HL-60 (cell line): ENCODE results near the gene FBXO34.

Experiments
- GABPA ChIP-seq: IDR thresholded peaks from 2 replicates; pipeline ENCODE4 v1.6.1; 2012; ENCODE audit warnings: low read depth
- POLR2AphosphoS5 ChIP-seq: IDR thresholded peaks from 2 replicates; pipeline ENCODE4 v1.6.1; 2012; ENCODE audit warnings: low read depth
- SPI1 ChIP-seq: IDR thresholded peaks from 2 replicates; pipeline ENCODE4 v1.6.1; 2012; ENCODE audit warnings: low read depth, mild to moderate bottlenecking, borderline replicate concordance
- TF ChIP-seq, protein P1 (sequence below): IDR thresholded peaks from one replicate; pipeline ENCODE4 v1.5.1; 2011; ENCODE audit warnings: low read length, control low read depth, inconsistent platforms; ENCODE audit not compliant: insufficient read depth
- TF ChIP-seq, protein P2 (sequence below): IDR thresholded peaks from 2 replicates; pipeline ENCODE4 v1.6.1; 2012; ENCODE audit warnings: low read depth; ENCODE audit not compliant: insufficient replicate concordance

DNA sequence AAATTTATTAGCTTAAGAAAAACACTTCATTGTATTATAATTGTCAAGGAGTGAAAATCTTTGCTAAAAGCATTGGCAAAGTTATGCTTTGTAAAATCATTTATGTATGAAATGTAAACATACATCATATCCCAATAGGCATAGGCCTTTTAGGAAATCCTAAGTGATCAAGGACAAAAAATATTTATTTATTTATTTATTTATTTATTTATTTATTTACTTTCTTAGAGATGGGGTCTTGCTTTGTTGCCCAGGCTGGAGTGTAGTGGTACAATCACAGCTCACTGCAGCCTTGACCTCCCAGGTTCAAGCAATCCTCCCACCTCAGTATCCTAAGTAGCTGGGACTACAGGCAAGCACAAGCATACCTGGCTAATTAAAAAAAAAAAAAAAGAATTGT, 47.9 kb upstream of the FBXO34 start:
- TF ChIP-seq, protein P1, sequence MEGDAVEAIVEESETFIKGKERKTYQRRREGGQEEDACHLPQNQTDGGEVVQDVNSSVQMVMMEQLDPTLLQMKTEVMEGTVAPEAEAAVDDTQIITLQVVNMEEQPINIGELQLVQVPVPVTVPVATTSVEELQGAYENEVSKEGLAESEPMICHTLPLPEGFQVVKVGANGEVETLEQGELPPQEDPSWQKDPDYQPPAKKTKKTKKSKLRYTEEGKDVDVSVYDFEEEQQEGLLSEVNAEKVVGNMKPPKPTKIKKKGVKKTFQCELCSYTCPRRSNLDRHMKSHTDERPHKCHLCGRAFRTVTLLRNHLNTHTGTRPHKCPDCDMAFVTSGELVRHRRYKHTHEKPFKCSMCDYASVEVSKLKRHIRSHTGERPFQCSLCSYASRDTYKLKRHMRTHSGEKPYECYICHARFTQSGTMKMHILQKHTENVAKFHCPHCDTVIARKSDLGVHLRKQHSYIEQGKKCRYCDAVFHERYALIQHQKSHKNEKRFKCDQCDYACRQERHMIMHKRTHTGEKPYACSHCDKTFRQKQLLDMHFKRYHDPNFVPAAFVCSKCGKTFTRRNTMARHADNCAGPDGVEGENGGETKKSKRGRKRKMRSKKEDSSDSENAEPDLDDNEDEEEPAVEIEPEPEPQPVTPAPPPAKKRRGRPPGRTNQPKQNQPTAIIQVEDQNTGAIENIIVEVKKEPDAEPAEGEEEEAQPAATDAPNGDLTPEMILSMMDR: no peak
- TF ChIP-seq, protein P2, sequence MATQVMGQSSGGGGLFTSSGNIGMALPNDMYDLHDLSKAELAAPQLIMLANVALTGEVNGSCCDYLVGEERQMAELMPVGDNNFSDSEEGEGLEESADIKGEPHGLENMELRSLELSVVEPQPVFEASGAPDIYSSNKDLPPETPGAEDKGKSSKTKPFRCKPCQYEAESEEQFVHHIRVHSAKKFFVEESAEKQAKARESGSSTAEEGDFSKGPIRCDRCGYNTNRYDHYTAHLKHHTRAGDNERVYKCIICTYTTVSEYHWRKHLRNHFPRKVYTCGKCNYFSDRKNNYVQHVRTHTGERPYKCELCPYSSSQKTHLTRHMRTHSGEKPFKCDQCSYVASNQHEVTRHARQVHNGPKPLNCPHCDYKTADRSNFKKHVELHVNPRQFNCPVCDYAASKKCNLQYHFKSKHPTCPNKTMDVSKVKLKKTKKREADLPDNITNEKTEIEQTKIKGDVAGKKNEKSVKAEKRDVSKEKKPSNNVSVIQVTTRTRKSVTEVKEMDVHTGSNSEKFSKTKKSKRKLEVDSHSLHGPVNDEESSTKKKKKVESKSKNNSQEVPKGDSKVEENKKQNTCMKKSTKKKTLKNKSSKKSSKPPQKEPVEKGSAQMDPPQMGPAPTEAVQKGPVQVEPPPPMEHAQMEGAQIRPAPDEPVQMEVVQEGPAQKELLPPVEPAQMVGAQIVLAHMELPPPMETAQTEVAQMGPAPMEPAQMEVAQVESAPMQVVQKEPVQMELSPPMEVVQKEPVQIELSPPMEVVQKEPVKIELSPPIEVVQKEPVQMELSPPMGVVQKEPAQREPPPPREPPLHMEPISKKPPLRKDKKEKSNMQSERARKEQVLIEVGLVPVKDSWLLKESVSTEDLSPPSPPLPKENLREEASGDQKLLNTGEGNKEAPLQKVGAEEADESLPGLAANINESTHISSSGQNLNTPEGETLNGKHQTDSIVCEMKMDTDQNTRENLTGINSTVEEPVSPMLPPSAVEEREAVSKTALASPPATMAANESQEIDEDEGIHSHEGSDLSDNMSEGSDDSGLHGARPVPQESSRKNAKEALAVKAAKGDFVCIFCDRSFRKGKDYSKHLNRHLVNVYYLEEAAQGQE: no peak
- no peak for TF ChIP-seq POLR2AphosphoS5
- no peak for TF ChIP-seq GABPA
- no peak for TF ChIP-seq SPI1
